ENCODE data around the gene HRH1. TPM values are rescaled to one million over a fixed set of nuclear protein-coding genes. Genes with fewer than 3 reads are reported as not detected.

Gene HRH1
- total RNA-seq, 1 donor from 2014 or later, result 0.90 TPM

- Mint-ChIP-seq H3K4me1 (ENCODE audit: unreplicated experiment) (peaks cover 3% of the 10 kb centered on the region), H3K4me3 (ENCODE audit: unreplicated experiment) (peak overlapping the region; percentile 68), H3K9me3 (ENCODE audit: unreplicated experiment) (no peaks in the 10 kb centered on the region), H3K27ac (ENCODE audit: unreplicated experiment) (peak overlapping the region; percentile 8), H3K36me3 (ENCODE audit: low read depth, unreplicated experiment) (no peaks in the 10 kb centered on the region), H3K27me3 (ENCODE audit: unreplicated experiment) (peaks cover 11% of the 10 kb centered on the region)
- no peak for TF ChIP-seq CTCF (IDR thresholded peaks at IDR 0.05; ENCODE audit: unreplicated experiment)
- DNase-seq (ENCODE audit: low spot score), result no peak
These were observed 13.3 kb downstream of the HRH1 start for GRCh38 chr3:11167590-11167989.

GRCh38 chr3:11168406-11168805 lies 14.1 kb downstream of the HRH1 start:
- Mint-ChIP-seq H3K36me3 (ENCODE audit: low read depth, unreplicated experiment) (no peaks in the 10 kb centered on the region), H3K27me3 (ENCODE audit: unreplicated experiment) (peaks cover 11% of the 10 kb centered on the region), H3K4me3 (ENCODE audit: unreplicated experiment) (no peak overlapping the region), H3K27ac (ENCODE audit: unreplicated experiment) (no peak overlapping the region), H3K9me3 (ENCODE audit: unreplicated experiment) (no peaks in the 10 kb centered on the region), H3K4me1 (ENCODE audit: unreplicated experiment) (peaks cover 3% of the 10 kb centered on the region)
- no peak for DNase-seq (ENCODE audit: low spot score)
- no peak for TF ChIP-seq CTCF (IDR thresholded peaks at IDR 0.05; ENCODE audit: unreplicated experiment)

- Mint-ChIP-seq H3K4me1 (ENCODE audit: unreplicated experiment) (peaks cover 3% of the 10 kb centered on the region), H3K27ac (ENCODE audit: unreplicated experiment) (no peak overlapping the region), H3K27me3 (ENCODE audit: unreplicated experiment) (peaks cover 11% of the 10 kb centered on the region), H3K9me3 (ENCODE audit: unreplicated experiment) (no peaks in the 10 kb centered on the region), H3K36me3 (ENCODE audit: low read depth, unreplicated experiment) (no peaks in the 10 kb centered on the region), H3K4me3 (ENCODE audit: unreplicated experiment) (no peak overlapping the region)
- no peak for DNase-seq (ENCODE audit: low spot score)
- TF ChIP-seq CTCF (IDR thresholded peaks at IDR 0.05; ENCODE audit: unreplicated experiment), result no peak
These were observed 14.8 kb downstream of the HRH1 start for GRCh38 chr3:11168881-11169805.

- Mint-ChIP-seq H3K9me3 (ENCODE audit: unreplicated experiment) (no peaks in the 10 kb centered on the region), H3K36me3 (ENCODE audit: low read depth, unreplicated experiment) (no peaks in the 10 kb centered on the region), H3K4me3 (ENCODE audit: unreplicated experiment) (no peak overlapping the region), H3K4me1 (ENCODE audit: unreplicated experiment) (peaks cover 3% of the 10 kb centered on the region), H3K27me3 (ENCODE audit: unreplicated experiment) (peaks cover 11% of the 10 kb centered on the region), H3K27ac (ENCODE audit: unreplicated experiment) (no peak overlapping the region)
- no peak for DNase-seq (ENCODE audit: low spot score)
- TF ChIP-seq CTCF (IDR thresholded peaks at IDR 0.05; ENCODE audit: unreplicated experiment), result no peak
These were observed 15.9 kb downstream of the HRH1 start for GRCh38 chr3:11170052-11170770.

All from endothelial cell (in vitro differentiated cells).